Cerebellar nuclear complex (tissue), 1 donor: ENCODE data around the gene CKLF.
"Not testable (repeated sequence)": the region's sequence is repeated elsewhere in the genome, so short reads cannot be mapped to it uniquely, and the experiment has no call there.

Experiments used
- DNase-seq, 2 experiments: peaks; one replicate each; lab custom pipeline; 2025; lab: John Stamatoyannopoulos, UW

CKLF gene, protein sequence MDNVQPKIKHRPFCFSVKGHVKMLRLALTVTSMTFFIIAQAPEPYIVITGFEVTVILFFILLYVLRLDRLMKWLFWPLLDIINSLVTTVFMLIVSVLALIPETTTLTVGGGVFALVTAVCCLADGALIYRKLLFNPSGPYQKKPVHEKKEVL

DNA sequence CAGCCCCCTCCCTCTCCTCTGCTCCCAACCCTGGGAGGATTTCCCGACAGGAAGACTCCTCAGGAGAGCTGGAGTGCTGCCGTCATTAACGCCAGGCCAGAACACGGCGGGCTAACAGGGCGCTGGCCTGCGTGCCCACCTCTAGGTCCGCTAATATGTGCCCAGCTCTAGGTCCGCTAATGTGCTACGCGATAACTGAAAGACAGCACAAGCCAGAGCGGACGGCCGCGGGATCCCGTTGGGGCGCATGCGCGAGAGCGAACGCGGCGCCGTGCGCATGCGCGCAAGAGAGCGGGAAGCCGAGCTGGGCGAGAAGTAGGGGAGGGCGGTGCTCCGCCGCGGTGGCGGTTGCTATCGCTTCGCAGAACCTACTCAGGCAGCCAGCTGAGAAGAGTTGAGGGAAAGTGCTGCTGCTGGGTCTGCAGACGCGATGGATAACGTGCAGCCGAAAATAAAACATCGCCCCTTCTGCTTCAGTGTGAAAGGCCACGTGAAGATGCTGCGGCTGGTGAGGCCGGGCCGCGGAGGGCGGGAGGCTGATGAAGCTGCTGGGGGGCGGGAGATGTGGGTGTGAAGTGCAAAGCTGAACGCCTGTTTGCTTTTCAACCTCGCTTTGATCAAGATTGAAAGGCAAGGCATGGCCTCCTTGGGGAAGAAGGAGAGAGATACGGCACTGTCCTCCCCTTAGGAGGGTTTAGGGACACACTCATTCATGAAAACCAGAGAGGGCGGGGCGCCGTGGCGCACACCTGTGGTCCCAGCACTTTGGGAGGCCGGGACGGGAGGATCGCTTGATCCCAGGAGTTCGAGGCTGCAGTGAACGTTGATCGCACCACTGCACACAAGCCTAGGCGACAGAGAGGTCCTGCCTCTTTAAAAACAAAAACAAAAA, at the start of gene CKLF:
TSS of gene CKLF (plus strand) at position 291 of the 892 bp plus-strand sequence. CDS start at position 431, 140 bp downstream.
- peak in 1 of 2 experiments; percentile 31 for DNase-seq

DNA sequence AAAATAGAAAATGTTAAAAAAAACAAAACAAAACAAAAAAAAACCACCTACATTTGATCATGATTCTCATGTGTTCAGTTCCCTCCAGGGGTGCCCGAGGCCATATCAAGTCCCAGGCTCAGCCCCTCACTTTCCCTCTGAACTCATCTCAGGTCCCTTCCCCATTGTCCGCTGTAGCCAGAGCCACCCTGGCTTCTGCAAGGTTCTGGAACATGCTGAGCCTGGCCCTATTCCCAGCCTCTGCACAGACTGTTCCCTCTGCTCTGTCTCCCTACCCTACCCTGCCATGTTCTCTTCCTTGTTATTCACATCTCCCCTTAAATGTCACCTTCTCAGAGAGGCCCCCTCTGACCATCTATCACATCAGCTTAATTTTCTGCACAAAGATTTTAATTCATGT, 49.3 kb upstream of the CKLF start:
- no peak for DNase-seq

GRCh38 chr16:66503612-66504011, 48.8 kb upstream of the CKLF start:
- no peak for DNase-seq

DNA sequence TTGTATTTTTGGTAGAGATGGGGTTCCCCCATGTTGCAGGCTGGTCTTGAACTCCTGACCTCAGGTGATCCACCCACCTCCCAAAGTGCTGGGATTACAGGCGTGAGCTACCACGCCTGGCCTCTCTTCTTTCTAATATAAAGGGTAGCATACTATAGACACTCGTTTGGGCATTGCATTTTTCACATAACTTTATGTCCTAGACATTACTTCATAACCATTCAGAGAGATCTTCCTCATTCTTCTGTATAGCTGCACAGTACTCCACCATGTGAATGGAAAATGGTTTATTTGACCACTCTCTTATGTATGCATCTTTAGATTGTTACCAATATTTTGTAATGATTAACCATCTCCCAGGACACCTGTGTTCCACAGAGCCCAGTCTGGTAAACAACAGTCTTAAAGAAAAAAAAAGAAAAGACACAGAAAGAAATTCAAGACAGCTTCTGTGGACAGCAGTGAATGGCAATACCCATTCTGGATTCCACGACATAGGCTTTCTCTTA, 44.6 kb upstream of the CKLF start:
- DNase-seq, result no peak

DNA sequence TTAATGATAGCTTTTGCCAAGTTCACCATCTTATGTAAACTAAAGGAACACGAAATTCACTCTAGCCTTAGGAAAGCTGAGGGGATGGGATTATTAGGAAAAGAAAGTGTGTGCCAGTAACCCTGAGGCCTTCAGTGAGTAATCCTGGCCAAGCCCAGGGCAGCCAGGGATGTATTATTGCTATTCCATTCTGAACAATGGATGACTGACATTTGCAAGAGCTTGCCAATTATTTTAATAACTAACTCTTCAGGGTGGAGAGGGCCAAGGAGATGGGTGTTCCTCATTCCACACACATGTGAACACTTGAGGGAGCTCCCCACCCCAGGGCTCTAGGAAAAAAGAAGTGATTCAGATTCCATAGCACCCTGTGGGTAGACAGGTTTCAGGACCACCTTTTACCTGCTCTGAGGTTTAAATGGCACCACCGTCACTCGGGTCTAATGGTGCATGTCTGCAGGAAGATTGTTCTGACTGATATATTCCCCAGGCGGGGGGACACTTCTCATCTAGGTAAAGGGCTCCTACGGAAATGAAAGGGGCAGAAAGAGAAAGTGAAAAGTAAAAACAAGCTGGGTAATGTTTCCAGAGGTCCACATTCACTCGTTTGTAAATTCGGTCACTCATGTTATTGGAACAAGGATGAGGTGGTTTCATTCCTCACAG, 44.0 kb upstream of the CKLF start:
- no peak for DNase-seq

DNA sequence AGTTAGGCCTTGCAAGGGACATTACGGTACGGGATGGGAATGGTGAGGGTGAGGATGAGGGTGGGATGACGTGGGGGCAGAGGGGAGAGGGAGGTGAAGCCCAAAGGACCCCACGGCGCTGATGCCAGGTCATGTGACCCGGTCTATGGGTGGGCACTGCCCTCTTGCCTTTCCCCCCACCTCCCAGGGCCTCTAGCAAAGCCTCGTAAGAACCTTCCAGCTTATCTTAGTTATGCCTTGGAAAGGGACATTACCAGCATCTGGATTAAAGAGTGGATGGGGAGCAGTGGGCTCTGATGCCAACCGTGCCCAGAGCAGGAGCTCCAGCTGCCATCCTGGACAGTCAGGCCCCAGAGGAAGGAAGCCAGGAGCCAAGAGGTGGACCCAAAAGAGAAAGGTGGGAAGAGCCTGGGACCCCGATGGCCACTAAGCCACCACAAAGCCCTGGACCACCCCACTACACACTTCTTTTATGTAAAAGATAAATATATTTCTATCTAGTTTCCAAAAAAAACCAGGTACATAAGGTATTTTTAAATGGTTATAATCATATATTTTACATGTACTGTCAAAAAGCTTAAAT, 43.4 kb upstream of the CKLF start:
- DNase-seq, result no peak

DNA sequence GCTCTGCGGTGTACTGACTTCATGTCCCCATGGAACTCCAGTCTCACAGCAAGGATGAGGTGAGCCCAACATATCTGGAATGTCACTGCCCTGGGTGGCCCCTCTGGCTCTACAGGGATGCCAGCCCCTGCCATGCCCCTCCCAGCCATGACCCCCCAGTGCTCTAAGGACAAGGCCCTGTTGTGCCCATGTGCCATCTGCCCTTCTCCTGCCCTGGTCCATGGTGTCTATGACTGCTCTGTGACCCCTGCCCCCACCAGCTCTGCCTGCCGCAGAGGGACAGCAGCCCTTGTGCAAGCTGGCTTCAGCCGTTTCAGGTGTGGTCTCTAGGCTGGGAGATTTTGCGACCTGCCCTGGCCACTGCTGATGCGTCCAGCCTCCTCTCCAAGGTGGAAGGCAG, 42.8 kb upstream of the CKLF start:
- DNase-seq, result no peak

- no peak for DNase-seq
These were observed 42.1 kb upstream of the CKLF start for GRCh38 chr16:66510298-66510697.

- DNase-seq, result no peak
These were observed 41.4 kb upstream of the CKLF start for GRCh38 chr16:66510711-66511601.

DNA sequence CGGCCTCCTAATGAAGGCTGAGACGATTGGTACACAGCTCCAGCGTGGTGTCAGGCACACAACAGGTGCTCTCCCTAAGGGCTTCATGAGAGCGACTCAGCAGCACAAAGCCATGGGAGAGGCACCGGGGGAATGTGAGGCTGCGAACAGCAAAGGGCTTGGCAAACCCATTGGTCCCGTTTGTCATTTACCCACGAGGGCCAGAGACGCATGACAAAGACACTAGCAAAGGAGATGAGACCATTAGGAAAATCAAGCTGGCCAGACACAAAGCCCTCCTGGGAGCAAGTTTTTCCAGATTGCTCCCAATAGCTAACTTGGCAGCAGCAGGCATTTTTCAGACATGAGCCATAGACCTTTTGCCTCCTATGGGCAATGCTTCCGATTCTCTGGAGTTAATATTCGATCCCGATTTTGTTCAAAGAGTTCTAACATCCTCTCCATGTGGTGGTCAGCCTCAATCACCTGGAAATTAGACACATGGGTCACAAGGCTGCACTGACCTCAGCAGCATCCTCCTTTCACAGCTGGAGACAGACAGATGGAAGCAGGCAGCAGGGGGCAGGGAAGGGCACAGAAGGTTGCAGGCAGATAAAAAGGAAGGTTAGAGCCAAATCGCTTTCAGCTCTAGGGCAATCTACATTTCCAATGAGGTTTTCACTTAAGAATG, 40.6 kb upstream of the CKLF start:
- DNase-seq, result no peak

GRCh38 chr16:66512272-66513110, 39.9 kb upstream of the CKLF start:
- DNase-seq, result no peak

DNA sequence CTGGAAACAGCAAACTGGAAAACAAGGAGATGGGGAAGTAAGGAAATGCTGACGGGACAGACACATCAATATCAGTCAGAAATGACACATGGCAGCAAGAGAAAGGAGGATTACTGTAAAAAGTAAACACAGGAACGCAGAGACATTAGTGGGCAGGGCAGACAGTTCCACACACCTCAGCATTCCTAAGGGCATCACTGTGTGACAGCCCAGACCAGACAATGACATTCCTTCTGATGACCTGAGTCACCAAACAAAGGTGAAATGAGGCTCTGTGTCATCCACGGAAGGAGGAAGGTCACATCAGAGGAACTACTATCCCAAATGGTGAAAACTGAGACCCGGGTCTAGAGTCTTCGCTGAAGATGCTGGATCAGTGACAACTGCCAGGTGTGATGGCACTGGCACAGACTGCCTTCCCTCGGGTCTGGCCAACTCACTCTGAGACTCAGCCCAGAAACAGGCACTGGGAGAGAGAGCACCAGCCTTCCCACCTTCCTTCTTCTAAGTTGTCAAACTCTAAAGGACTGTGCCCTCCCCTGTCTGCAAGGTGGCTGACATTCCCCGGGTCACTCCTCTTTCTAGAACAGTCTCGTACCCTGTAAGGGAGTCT, 39.2 kb upstream of the CKLF start:
- DNase-seq, result no peak

DNA sequence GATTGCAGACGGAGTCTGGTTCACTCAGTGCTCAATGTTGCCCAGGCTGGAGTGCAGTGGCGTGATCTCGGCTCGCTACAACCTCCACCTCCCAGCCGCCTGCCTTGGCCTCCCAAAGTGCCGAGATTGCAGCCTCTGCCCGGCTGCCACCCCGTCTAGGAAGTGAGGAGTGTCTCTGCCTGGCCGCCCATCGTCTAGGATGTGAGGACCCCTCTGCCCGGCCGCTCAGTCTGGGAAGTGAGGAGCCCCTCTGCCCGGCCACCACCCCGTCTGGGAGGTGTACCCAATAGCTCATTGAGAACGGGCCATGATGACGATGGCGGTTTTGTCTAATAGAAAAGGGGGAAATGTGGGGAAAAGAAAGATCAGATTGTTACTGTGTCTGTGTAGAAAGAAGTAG, 38.0 kb upstream of the CKLF start:
- DNase-seq, result not testable (repeated sequence)

DNA sequence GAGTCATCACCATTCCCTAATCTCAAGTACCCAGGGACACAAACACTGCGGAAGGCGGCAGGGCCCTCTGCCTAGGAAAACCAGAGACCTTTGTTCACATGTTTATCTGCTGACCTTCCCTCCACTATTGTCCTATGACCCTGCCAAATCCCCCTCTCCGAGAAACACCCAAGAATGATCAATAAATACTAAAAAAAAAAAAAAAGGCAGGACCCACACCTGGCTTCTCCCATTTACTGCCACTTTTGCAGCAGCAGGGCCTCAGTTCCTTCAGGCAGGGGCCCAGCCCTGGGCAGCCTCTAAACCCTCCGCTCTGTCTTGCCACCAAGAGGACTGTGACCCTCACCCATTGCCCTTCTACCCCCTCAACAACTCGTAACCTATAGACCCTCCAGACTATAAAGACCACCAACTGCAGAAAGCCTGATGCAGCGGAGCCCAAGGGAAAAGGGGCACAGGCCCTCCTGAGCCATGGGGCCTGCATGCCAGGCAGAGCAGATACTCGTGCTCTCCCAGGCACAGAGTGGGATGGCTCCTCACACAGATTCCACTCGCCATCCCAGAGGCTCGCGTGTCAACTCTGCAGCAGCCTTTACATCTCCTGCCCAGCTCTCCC, 37.3 kb upstream of the CKLF start:
- not testable (repeated sequence) for DNase-seq

DNA sequence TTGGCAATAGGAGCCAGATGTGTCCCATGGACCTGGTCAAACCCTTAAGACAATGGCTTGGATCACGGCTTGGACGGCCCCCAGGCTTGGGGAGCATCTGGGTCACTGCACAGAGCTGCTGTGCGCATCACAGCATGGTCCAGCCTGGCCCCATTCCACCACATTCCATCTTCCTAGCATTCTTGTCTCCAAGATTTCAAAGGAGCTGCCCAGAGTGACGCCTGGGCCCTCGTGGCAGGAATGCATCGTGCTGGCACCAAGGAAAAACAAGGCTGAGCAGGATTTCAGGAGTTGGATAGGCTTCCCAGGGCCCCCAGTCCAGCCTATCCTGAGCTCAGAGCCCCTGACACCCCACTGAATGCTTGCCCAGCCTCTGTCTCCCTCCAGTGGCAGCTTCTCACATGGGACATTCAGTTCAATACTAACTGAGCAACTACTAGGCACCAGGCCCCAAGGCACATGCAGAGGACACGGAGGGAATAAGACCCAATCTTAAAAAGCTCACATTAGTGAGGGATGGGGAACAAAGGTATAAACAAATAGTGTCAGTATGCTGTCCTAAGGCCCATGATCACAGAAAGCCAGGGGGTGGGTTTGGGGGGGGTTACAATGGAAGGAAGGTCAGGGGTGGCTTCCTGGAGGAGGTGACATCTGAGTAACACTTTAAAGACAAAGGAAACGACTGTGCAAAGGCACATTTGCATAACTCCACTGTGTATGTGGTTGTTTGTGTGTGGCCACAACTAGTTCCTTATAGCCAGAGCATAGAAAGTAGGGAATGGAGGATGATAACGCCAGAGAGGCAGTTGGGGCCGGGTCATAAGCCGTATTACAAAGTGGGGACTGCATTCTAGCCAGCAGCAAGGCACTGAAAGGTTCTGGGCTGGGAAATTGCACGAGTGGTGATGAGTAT, 36.5 kb upstream of the CKLF start:
- DNase-seq, result no peak

GRCh38 chr16:66516509-66516807, 35.9 kb upstream of the CKLF start:
- no peak for DNase-seq

DNA sequence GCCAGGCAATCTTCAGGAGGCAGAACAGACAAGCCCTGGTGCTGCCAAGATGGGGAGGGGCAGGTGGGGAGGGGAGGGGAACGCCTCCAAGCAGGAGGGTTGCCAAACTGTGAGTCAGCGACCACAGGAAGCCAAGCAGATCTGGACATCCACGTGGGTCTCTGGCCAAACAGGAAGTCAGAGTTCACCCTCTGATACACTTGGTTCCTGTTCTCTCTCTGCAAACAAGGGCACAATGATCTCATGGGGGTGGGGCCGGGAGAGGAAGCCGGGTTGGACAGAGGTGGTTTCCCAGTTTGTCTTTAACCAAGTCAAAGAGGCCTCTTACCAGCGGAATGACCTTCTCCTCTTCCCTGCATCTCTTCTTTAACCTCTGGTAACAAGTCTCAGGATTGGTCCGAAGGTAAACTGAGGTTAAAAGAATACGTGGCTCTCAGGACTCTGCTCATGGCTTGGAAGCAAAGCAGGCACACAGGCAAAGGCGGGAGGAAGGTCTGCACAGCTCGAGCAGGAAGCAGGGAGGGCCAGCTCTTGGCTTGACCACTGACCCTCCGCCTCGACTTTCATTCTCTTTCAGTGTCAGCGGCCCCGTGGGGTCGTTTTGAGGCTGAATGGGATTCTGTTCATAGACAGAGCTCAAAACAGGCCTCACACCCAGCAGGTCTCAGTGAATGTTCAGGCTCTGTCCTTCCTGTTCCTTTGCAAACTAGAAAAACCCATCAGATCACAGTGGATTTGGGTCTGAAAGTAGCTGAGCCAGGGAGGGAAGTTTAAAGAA, 35.4 kb upstream of the CKLF start:
- peak in 1 of 2 experiments; percentile 5 for DNase-seq
